Bronchial epithelial cell (primary cell): Measurements from ENCODE around the gene PCDHGB3. TPM values are rescaled to one million over a fixed set of nuclear protein-coding genes. Genes with fewer than 3 reads are reported as not detected.
A peak's percentile ranks its signal among the peaks of the same experiment; 100 is the strongest.
"Not testable (repeated sequence)": the region's sequence is repeated elsewhere in the genome, so short reads cannot be mapped to it uniquely, and the experiment has no call there.

Experiments
- DNase-seq: peaks from one replicate; pipeline ENCODE4 v3.0.0-alpha.2; 2010; ENCODE audit warnings: low read depth
- FAIRE-seq: peaks from 2 replicates; lab custom pipeline; 2011; peaks lifted over from hg19 to GRCh38; lab: Jason Lieb, UNC
- H3K27me3 ChIP-seq: 2 replicates; pipeline ENCODE4 v1.5.1; 2011; ENCODE audit warnings: low read length; ENCODE audit not compliant: control insufficient read depth, insufficient read depth
- H3K36me3 ChIP-seq: 2 replicates; pipeline ENCODE4 v1.5.1; 2011; ENCODE audit warnings: low read length; ENCODE audit not compliant: control insufficient read depth, insufficient read depth
- H3K4me3 ChIP-seq: 2 replicates; pipeline ENCODE4 v1.5.1; 2011; ENCODE audit warnings: mild to moderate bottlenecking, low read depth, low read length, control low read depth
- CTCF ChIP-seq: IDR thresholded peaks from 2 replicates; pipeline ENCODE4 v1.5.1; 2011; ENCODE audit warnings: mild to moderate bottlenecking, moderate library complexity, low read length, control low read depth, inconsistent platforms; ENCODE audit not compliant: insufficient read depth, severe bottlenecking
- total RNA-seq: library from RNA; depleted of rRNA; stranded (reverse); fragments of >200 nt; gene quantifications from 2 replicates; pipeline ENCODE4 v1.2.1, GENCODE V29; 2014

PCDHGB3 gene
- total RNA-seq, 1 donor from 2014 or later = under 0.01 TPM

- DNase-seq (no peak), FAIRE-seq (no peak)
- Histone ChIP-seq H3K36me3 (no peaks in the 10 kb centered on the region), H3K4me3 (no peak overlapping the region), H3K27me3 (no peaks in the 10 kb centered on the region)
- TF ChIP-seq CTCF = no peak
Measured at GRCh38 chr5:141383345-141383744, 13.3 kb downstream of the PCDHGB3 start.

- H3K4me3 ChIP-seq = no peak overlapping the region
- DNase-seq = no peak
- H3K27me3 ChIP-seq = no peaks in the 10 kb centered on the region
- no peaks in the 10 kb centered on the region for H3K36me3 ChIP-seq
- no peak for FAIRE-seq
- TF ChIP-seq CTCF = no peak
Measured at GRCh38 chr5:141384471-141385267, 14.6 kb downstream of the PCDHGB3 start.

DNA sequence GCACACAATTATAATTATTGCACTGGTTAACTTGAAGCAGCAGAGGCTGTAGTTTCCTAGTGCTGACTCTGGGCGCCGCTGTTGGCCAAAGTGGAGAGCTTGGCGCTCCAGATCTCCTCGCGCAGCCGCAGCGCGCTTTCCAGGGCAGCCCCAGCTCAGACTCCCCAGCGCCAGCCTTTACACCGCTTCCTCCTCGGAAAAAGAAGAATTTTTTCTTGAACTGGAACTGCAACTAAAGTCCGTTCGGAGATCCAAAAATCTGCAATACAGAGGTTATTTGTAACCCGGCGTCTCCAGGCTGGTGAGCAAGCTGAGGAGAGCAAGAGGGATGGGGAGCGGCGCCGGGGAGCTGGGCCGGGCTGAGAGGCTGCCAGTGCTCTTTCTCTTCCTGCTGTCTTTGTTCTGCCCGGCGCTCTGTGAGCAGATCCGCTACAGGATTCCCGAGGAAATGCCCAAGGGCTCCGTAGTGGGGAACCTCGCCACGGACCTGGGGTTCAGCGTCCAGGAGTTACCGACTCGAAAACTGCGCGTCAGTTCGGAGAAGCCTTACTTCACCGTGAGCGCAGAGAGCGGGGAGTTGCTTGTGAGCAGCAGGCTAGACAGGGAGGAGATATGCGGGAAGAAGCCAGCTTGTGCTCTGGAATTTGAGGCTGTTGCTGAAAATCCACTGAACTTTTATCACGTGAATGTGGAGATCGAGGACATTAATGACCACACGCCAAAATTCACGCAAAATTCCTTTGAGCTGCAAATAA lies 17.7 kb downstream of the PCDHGB3 start, which contains the start of gene PCDHGB4:
PCDHGB4 (plus strand) TSS at position 142 of the 755 bp plus-strand sequence; CDS start at position 329, 187 bp downstream.
- not testable (repeated sequence) for H3K27me3 ChIP-seq, H3K36me3 ChIP-seq
- FAIRE-seq (peak; percentile 100), DNase-seq (peak; percentile 34)
- TF ChIP-seq CTCF = peak; percentile 59
- peak within 1 kb of the TSS; percentile 14 for H3K4me3 ChIP-seq

DNA sequence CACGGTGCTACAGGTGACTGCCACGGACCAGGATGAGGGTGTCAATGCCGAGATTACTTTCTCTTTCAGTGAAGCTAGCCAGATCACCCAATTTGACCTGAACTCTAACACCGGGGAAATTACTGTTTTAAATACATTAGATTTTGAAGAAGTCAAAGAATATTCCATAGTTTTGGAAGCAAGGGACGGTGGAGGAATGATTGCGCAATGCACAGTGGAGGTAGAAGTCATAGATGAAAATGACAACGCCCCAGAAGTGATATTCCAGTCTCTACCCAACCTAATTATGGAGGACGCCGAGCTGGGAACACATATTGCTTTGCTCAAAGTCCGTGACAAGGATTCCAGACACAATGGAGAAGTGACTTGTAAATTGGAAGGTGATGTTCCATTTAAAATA lies 18.6 kb downstream of the PCDHGB3 start:
- TF ChIP-seq CTCF = no peak
- no peak for DNase-seq
- no peaks in the 10 kb centered on the region for H3K27me3 ChIP-seq
- H3K36me3 ChIP-seq = no peaks in the 10 kb centered on the region
- H3K4me3 ChIP-seq = no peak overlapping the region
- FAIRE-seq = no peak

- DNase-seq = no peak
- Histone ChIP-seq H3K36me3 (no peaks in the 10 kb centered on the region), H3K27me3 (no peaks in the 10 kb centered on the region), H3K4me3 (no peak overlapping the region)
- FAIRE-seq = no peak
- no peak for TF ChIP-seq CTCF
Measured at GRCh38 chr5:141389153-141390042, 19.4 kb downstream of the PCDHGB3 start.
